Spleen (tissue), 7 donors: ENCODE data around the gene MUC4.

Experiments used
- POLR2A ChIP-seq, 3 donors: fragments of 450-650 bp; IDR thresholded peaks; one replicate each; pipeline ENCODE4 v1.5.1; 2017; ENCODE audit warnings: antibody characterized with exemption in 3 of 3, mild to moderate bottlenecking in 1 of 3
- TF ChIP-seq, protein P1 (sequence below), 11 experiments: fragments of 200-600 bp in 7 of 11; fragments of 450-650 bp in 4 of 11; sonication (generic) in 4 of 11; IDR thresholded peaks in 8 of 11; conservative IDR thresholded peaks in 3 of 11; 1 replicate in 7 of 11; 2 replicates in 4 of 11; pipeline versions ENCODE4 v1.4.0 to v1.8.0; 2016 to 2021; ENCODE audit warnings: antibody characterized with exemption in 11 of 11, inconsistent platforms in 4 of 11, mild to moderate bottlenecking in 1 of 11
- donor health status: DM: no; HTN: no; CAD: no; lungs with moderate emphysema.
- donor health status: DM: no; HTN: no; CAD: no.
- donor health status: DM: no; HTN: no; CAD: no.

- TF ChIP-seq, protein P1, sequence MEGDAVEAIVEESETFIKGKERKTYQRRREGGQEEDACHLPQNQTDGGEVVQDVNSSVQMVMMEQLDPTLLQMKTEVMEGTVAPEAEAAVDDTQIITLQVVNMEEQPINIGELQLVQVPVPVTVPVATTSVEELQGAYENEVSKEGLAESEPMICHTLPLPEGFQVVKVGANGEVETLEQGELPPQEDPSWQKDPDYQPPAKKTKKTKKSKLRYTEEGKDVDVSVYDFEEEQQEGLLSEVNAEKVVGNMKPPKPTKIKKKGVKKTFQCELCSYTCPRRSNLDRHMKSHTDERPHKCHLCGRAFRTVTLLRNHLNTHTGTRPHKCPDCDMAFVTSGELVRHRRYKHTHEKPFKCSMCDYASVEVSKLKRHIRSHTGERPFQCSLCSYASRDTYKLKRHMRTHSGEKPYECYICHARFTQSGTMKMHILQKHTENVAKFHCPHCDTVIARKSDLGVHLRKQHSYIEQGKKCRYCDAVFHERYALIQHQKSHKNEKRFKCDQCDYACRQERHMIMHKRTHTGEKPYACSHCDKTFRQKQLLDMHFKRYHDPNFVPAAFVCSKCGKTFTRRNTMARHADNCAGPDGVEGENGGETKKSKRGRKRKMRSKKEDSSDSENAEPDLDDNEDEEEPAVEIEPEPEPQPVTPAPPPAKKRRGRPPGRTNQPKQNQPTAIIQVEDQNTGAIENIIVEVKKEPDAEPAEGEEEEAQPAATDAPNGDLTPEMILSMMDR (IDR thresholded peaks at IDR 0.05 in 8 of 11, conservative IDR thresholded peaks at IDR 0.05 in 3 of 11): no peak
- no peak for TF ChIP-seq POLR2A (IDR thresholded peaks at IDR 0.05)
These were observed 67.3 kb downstream of the MUC4 start for GRCh38 chr3:195744437-195744836.
